IMR-90 (cell line): ENCODE measurements around the gene MADD. TPM values are rescaled to one million over a fixed set of nuclear protein-coding genes. Genes with fewer than 3 reads are reported as not detected.

Experiments
- ATAC-seq: fragments of 200-7000 bp; cut with Tn5 transposase; 2 replicates; pipeline ENCODE4 v1.9.1; 2020; ENCODE audit warnings: low read depth, mild to moderate bottlenecking, moderate library complexity
- BruUV-seq: library from RNA; stranded (reverse); fragments of 400-500 nt; replicated peaks from 2 replicates; lab custom pipeline; 2021; lab: Mats Ljungman, UMichigan
- CTCF ChIA-PET: fragments of 300-600 bp; formaldehyde crosslinking; extraction: SDS; loops from one replicate; lab custom pipeline; 2021; ENCODE audit warnings: antibody characterized with exemption; lab: Yijun Ruan, JAX
- POLR2A ChIA-PET: fragments of 300-600 bp; sonication (Branson Sonifier 250); formaldehyde crosslinking; loops from one replicate; lab custom pipeline; 2022; ENCODE audit warnings: antibody characterized with exemption; ENCODE audit not compliant: unreplicated experiment; lab: Charles Lee
- DNase-seq: peaks from one replicate; pipeline ENCODE4 v3.0.0; 2013
- H2AFZ ChIP-seq: replicated peaks from 2 replicates; pipeline ENCODE3; 2013; ENCODE audit warnings: low read length, mild to moderate bottlenecking; ENCODE audit not compliant: poor library complexity
- H2AK5ac ChIP-seq: 2 replicates; pipeline ENCODE4 v1.6.1; 2013; ENCODE audit warnings: low read depth, low read length, inconsistent platforms
- H2AK9ac ChIP-seq: replicated peaks from 2 replicates; pipeline ENCODE3; 2013; ENCODE audit warnings: mild to moderate bottlenecking, low read depth, low read length, moderate library complexity; ENCODE audit not compliant: poor library complexity
- H2BK120ac ChIP-seq: 2 replicates; pipeline ENCODE4 v1.6.1; 2013; ENCODE audit warnings: low read depth, low read length, inconsistent platforms
- H2BK15ac ChIP-seq: 3 replicates; pipeline ENCODE4 v1.6.1; 2013; ENCODE audit warnings: low read depth, low read length, inconsistent platforms
- H2BK20ac ChIP-seq: 2 replicates; pipeline ENCODE4 v1.6.1; 2013; ENCODE audit warnings: low read depth, mild to moderate bottlenecking, inconsistent platforms, low read length, moderate library complexity
- H2BK5ac ChIP-seq: 2 replicates; pipeline ENCODE4 v1.6.1; 2013; ENCODE audit warnings: mild to moderate bottlenecking, low read depth, low read length, inconsistent platforms; ENCODE audit not compliant: poor library complexity, severe bottlenecking
- H3K14ac ChIP-seq: replicated peaks from 2 replicates; pipeline ENCODE4 v1.6.1; 2013; ENCODE audit warnings: low read depth, low read length, inconsistent platforms
- H3K18ac ChIP-seq: 2 replicates; pipeline ENCODE4 v1.6.1; 2013; ENCODE audit warnings: low read depth, low read length, control low read depth
- H3K23ac ChIP-seq: 2 replicates; pipeline ENCODE4 v1.6.1; 2013; ENCODE audit warnings: low read depth, low read length, inconsistent platforms
- H3K27ac ChIP-seq: 2 replicates; pipeline ENCODE4 v1.5.1; 2013; ENCODE audit warnings: mild to moderate bottlenecking, control low read depth, low read length; ENCODE audit not compliant: insufficient read depth
- H3K27me3 ChIP-seq: 2 replicates; pipeline ENCODE4 v1.6.1; 2013; ENCODE audit warnings: low read length; ENCODE audit not compliant: control insufficient read depth, insufficient read depth
- H3K36me3 ChIP-seq: 2 replicates; pipeline ENCODE4 v1.6.1; 2013; ENCODE audit warnings: low read length, mixed read lengths; ENCODE audit not compliant: control insufficient read depth, insufficient read depth
- H3K4ac ChIP-seq: 2 replicates; pipeline ENCODE4 v1.6.1; 2013; ENCODE audit warnings: low read depth, low read length, inconsistent platforms
- H3K4me1 ChIP-seq: 2 replicates; pipeline ENCODE4 v1.6.1; 2013; ENCODE audit warnings: low read length, mixed read lengths; ENCODE audit not compliant: control insufficient read depth, insufficient read depth
- H3K4me2 ChIP-seq: 2 replicates; pipeline ENCODE4 v1.6.1; 2013; ENCODE audit warnings: low read depth, mild to moderate bottlenecking, control low read depth, low read length, moderate library complexity
- H3K4me3 ChIP-seq: 2 replicates; pipeline ENCODE4 v1.5.1; 2013; ENCODE audit warnings: low read depth, mild to moderate bottlenecking, control low read depth, low read length, moderate library complexity; ENCODE audit not compliant: insufficient read depth
- H3K56ac ChIP-seq: 2 replicates; pipeline ENCODE4 v1.6.1; 2013; ENCODE audit warnings: low read length, inconsistent platforms; ENCODE audit not compliant: insufficient read depth; ENCODE audit errors: extremely low read depth
- H3K79me1 ChIP-seq, 2 experiments: 2 replicates each; pipeline ENCODE4 v1.6.1; 2013; ENCODE audit warnings: low read length in 2 of 2, inconsistent platforms in 1 of 2, low read depth in 1 of 2
- H3K9ac ChIP-seq: 2 replicates; pipeline ENCODE4 v1.6.1; 2013; ENCODE audit warnings: low read depth, low read length, control low read depth
- H3K9me1 ChIP-seq: 2 replicates; pipeline ENCODE4 v1.6.1; 2013; ENCODE audit warnings: low read length, inconsistent platforms; ENCODE audit not compliant: insufficient read depth
- H3K9me3 ChIP-seq: 2 replicates; pipeline ENCODE4 v1.6.1; 2013; ENCODE audit warnings: low read length; ENCODE audit not compliant: control insufficient read depth, insufficient read depth
- H4K20me1 ChIP-seq: 2 replicates; pipeline ENCODE4 v1.6.1; 2013; ENCODE audit warnings: low read length, inconsistent platforms; ENCODE audit not compliant: insufficient read depth
- H4K5ac ChIP-seq: 2 replicates; pipeline ENCODE4 v1.6.1; 2013; ENCODE audit warnings: mild to moderate bottlenecking, low read depth, low read length, control low read depth
- H4K8ac ChIP-seq, 2 experiments: 2 replicates each; pipeline ENCODE4 v1.6.1; 2013; ENCODE audit warnings: low read depth in 2 of 2, low read length in 2 of 2, control low read depth in 1 of 2, inconsistent platforms in 1 of 2
- H4K91ac ChIP-seq: 2 replicates; pipeline ENCODE4 v1.6.1; 2013; ENCODE audit warnings: low read depth, low read length, inconsistent platforms; ENCODE audit not compliant: insufficient read depth
- BHLHE40 ChIP-seq: fragments of 150-350 bp; IDR thresholded peaks from 2 replicates; pipeline ENCODE4 v1.6.1; 2016; ENCODE audit warnings: mild to moderate bottlenecking, low read depth, low read length
- CEBPB ChIP-seq: IDR thresholded peaks from 2 replicates; pipeline ENCODE4 v1.6.1; 2012; ENCODE audit warnings: low read depth, low read length, improper control_type of control experiment
- CHD1 ChIP-seq: IDR thresholded peaks from 2 replicates; pipeline ENCODE4 v1.6.1; 2012; ENCODE audit warnings: low read depth, low read length, improper control_type of control experiment
- FOS ChIP-seq: fragments of 150-350 bp; IDR thresholded peaks from 2 replicates; pipeline ENCODE4 v1.6.1; 2016; ENCODE audit warnings: low read depth, low read length
- MAFK ChIP-seq: IDR thresholded peaks from 2 replicates; pipeline ENCODE4 v1.6.1; 2012; ENCODE audit warnings: low read depth, low read length, improper control_type of control experiment
- MAZ ChIP-seq: IDR thresholded peaks from 2 replicates; pipeline ENCODE4 v1.6.1; 2012; ENCODE audit warnings: low read depth, mild to moderate bottlenecking, low read length, improper control_type of control experiment, moderate library complexity, borderline replicate concordance
- MXI1 ChIP-seq: IDR thresholded peaks from 2 replicates; pipeline ENCODE4 v1.6.1; 2012; ENCODE audit warnings: low read depth, mild to moderate bottlenecking, low read length, moderate library complexity, borderline replicate concordance
- NFE2L2 ChIP-seq: fragments of 150-350 bp; IDR thresholded peaks from 2 replicates; pipeline ENCODE4 v1.6.1; 2016; ENCODE audit warnings: low read depth, mild to moderate bottlenecking, low read length
- POLR2A ChIP-seq: IDR thresholded peaks from 2 replicates; pipeline ENCODE4 v1.6.1; 2012; ENCODE audit warnings: mild to moderate bottlenecking, low read depth, low read length
- RAD21 ChIP-seq: IDR thresholded peaks from 2 replicates; pipeline ENCODE4 v1.6.1; 2012; ENCODE audit warnings: low read length, improper control_type of control experiment
- RCOR1 ChIP-seq: IDR thresholded peaks from 2 replicates; pipeline ENCODE4 v1.6.1; 2012; ENCODE audit warnings: mild to moderate bottlenecking, low read length, improper control_type of control experiment; ENCODE audit not compliant: insufficient replicate concordance
- RFX5 ChIP-seq: IDR thresholded peaks from 2 replicates; pipeline ENCODE4 v1.8.0; 2012; ENCODE audit warnings: low read depth, mild to moderate bottlenecking, low read length, moderate library complexity
- SMC3 ChIP-seq: fragments of 150-350 bp; IDR thresholded peaks from 2 replicates; pipeline ENCODE4 v1.6.1; 2016; ENCODE audit warnings: low read depth, mild to moderate bottlenecking, antibody characterized with exemption, low read length, moderate library complexity
- WGBS, 2 experiments: methylation state at CpG; one replicate each; pipeline versions ENCODE4 v1.1.5 to v1.1.7; 2013; ENCODE audit warnings: missing lambda C conversion rate in 2 of 2; ENCODE audit not compliant: insufficient read length in 1 of 2; ENCODE audit errors: extremely low coverage in 2 of 2; 5-methylcytosine and 5-hydroxymethylcytosine counted together
- dilution Hi-C: fragments of 300-500 bp; cut with HindIII; formaldehyde crosslinking; loops from one replicate; pipeline ENCODE4 v1.14.3; 2018; ENCODE audit warnings: low sequenced_read_pairs; ENCODE audit not compliant: unreplicated experiment
- in situ Hi-C: fragments of 300-500 bp; cut with MboI; formaldehyde crosslinking; loops from 3 replicates; pipeline ENCODE4 v1.14.3; 2019; ENCODE audit warnings: low sequenced_read_pairs, inconsistent platforms, mixed read lengths
- intact Hi-C: fragments of 100-400 bp; cut with micrococcal nuclease; formaldehyde crosslinking; loops from 2 replicates; pipeline ENCODE4 v1.10.0; 2022
- polyA plus RNA-seq, 3 experiments: library from polyadenylated mRNA; depleted of rRNA; stranded (reverse); fragments of >200 nt; gene quantifications; 2 replicates each; pipeline ENCODE4 v1.2.3, GENCODE V29; 2012; ENCODE audit warnings: low replicate concordance in 1 of 3
- total RNA-seq: library from RNA; depleted of rRNA; stranded (reverse); fragments of >200 nt; gene quantifications from 2 replicates; pipeline ENCODE4 v1.2.3, GENCODE V29; 2012
- TF ChIP-seq, protein P1 (sequence below): fragments of 150-350 bp; IDR thresholded peaks from 2 replicates; pipeline ENCODE4 v1.6.1; 2016; ENCODE audit warnings: low read depth, mild to moderate bottlenecking, low read length, moderate library complexity, borderline replicate concordance
- TF ChIP-seq, protein P2 (sequence below): conservative IDR thresholded peaks from 2 replicates; pipeline ENCODE4 v1.5.1; 2012; ENCODE audit warnings: mild to moderate bottlenecking, low read depth, low read length, improper control_type of control experiment
- TF ChIP-seq, protein P3 (sequence below): fragments of 150-350 bp; IDR thresholded peaks from 2 replicates; pipeline ENCODE4 v1.6.1; 2017; ENCODE audit warnings: mild to moderate bottlenecking, antibody characterized with exemption, low read length, low read depth

MADD gene
- total and polyA plus RNA-seq, 2 of the 4 experiments (the other 2 are of a cell fraction), result 13.3 to 16.4 TPM

DNA sequence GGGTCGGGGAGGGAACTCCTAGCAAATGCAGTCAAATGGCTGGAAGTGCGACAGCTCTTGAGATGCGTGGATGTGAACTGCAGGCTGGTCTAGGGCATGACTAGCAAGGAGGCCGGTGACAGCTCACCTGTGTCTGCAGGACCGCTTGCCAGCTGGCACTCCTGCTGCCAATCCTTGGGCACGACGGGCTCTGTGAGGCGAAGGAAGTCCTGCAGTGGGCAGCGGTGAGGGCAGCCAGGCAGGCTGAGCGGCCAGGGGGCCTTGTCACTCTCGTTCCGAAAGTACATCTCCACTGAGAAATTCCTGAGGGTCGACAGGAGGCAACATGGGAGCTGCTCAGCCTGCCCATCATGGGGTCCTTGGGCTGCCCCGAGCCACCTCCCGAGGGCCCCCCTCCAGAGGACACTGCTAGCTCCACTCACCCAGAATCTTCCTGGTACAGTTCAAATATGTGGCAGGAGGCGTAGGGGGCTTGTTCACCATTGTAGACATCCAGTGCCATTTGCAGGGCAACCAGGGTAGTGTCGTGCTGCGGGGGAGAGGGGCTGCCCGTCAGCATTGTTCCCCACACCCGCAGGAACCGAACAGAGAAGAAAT lies 27.2 kb upstream of the MADD start:
- CTCF ChIA-PET, result no interaction called here

More for the DNA sequence above, 27.2 kb upstream of the MADD start:
- no TSS peak for BruUV-seq
- no peaks in the 10 kb centered on the region for H3K27me3 ChIP-seq
- H3K4me2 ChIP-seq, result no peak overlapping the region
- TF ChIP-seq NFE2L2, result no peak
- TF ChIP-seq MXI1, result no peak
- no peak for TF ChIP-seq RCOR1
- no peak for TF ChIP-seq RFX5
- TF ChIP-seq CHD1, result no peak
- TF ChIP-seq, protein P1, sequence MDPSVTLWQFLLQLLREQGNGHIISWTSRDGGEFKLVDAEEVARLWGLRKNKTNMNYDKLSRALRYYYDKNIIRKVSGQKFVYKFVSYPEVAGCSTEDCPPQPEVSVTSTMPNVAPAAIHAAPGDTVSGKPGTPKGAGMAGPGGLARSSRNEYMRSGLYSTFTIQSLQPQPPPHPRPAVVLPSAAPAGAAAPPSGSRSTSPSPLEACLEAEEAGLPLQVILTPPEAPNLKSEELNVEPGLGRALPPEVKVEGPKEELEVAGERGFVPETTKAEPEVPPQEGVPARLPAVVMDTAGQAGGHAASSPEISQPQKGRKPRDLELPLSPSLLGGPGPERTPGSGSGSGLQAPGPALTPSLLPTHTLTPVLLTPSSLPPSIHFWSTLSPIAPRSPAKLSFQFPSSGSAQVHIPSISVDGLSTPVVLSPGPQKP, result no peak
- TF ChIP-seq, protein P2, sequence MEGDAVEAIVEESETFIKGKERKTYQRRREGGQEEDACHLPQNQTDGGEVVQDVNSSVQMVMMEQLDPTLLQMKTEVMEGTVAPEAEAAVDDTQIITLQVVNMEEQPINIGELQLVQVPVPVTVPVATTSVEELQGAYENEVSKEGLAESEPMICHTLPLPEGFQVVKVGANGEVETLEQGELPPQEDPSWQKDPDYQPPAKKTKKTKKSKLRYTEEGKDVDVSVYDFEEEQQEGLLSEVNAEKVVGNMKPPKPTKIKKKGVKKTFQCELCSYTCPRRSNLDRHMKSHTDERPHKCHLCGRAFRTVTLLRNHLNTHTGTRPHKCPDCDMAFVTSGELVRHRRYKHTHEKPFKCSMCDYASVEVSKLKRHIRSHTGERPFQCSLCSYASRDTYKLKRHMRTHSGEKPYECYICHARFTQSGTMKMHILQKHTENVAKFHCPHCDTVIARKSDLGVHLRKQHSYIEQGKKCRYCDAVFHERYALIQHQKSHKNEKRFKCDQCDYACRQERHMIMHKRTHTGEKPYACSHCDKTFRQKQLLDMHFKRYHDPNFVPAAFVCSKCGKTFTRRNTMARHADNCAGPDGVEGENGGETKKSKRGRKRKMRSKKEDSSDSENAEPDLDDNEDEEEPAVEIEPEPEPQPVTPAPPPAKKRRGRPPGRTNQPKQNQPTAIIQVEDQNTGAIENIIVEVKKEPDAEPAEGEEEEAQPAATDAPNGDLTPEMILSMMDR, result no peak
- TF ChIP-seq SMC3, result no peak
- TF ChIP-seq RAD21, result no peak
- no peak for TF ChIP-seq BHLHE40
- no peak for TF ChIP-seq MAFK
- TF ChIP-seq CEBPB, result no peak
- TF ChIP-seq MAZ, result no peak
- TF ChIP-seq, protein P3, sequence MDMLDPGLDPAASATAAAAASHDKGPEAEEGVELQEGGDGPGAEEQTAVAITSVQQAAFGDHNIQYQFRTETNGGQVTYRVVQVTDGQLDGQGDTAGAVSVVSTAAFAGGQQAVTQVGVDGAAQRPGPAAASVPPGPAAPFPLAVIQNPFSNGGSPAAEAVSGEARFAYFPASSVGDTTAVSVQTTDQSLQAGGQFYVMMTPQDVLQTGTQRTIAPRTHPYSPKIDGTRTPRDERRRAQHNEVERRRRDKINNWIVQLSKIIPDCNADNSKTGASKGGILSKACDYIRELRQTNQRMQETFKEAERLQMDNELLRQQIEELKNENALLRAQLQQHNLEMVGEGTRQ, result no peak
- no peak for TF ChIP-seq POLR2A
- TF ChIP-seq FOS, result no peak
- H3K4ac ChIP-seq, result no peak overlapping the region
- no peak overlapping the region for H4K91ac ChIP-seq
- dilution Hi-C loops (no loop called here), in situ Hi-C loops (no loop called here), intact Hi-C loops (no loop called here)
- no peak overlapping the region for H2AFZ ChIP-seq
- no peak overlapping the region for H2AK9ac ChIP-seq
- 99% methylated on average over 14 of the region's 21 CpGs; no CpG with 5 or more reads in 1 of the 2 experiments for WGBS, 2 experiments
- no peak overlapping the region for H2BK120ac ChIP-seq
- ATAC-seq, result no peak
- no peaks in the 10 kb centered on the region for H4K20me1 ChIP-seq
- DNase-seq, result no peak
- H3K14ac ChIP-seq, result no peak overlapping the region
- no peak overlapping the region for H3K4me3 ChIP-seq
- H3K9ac ChIP-seq, result no peak overlapping the region
- H2BK20ac ChIP-seq, result no peak overlapping the region
- H3K27ac ChIP-seq, result no peak overlapping the region
- no peak overlapping the region for H2BK15ac ChIP-seq
- peaks cover 14 to 28% of the 10 kb centered on the region in 2 experiments for H3K79me1 ChIP-seq
- no peak overlapping the region for H3K18ac ChIP-seq
- peaks cover 7% of the 10 kb centered on the region for H3K4me1 ChIP-seq
- H3K36me3 ChIP-seq, result peaks cover 59% of the 10 kb centered on the region
- POLR2A ChIA-PET, result no interaction called here
- no peaks in the 10 kb centered on the region for H3K9me3 ChIP-seq
- H2AK5ac ChIP-seq, result no peak overlapping the region
- H3K56ac ChIP-seq, result no peak overlapping the region
- no peak overlapping the region for H3K23ac ChIP-seq
- H2BK5ac ChIP-seq, result no peak overlapping the region
- no peak overlapping the region for H4K5ac ChIP-seq
- no peak overlapping the region for H4K8ac ChIP-seq
- H3K9me1 ChIP-seq, result peaks cover 18% of the 10 kb centered on the region
